GM21723 (cell line): ENCODE data around the gene CSNK1G3.

Experiments
- ATAC-seq: cut with Tn5 transposase; IDR thresholded peaks from one replicate; pipeline ENCODE4 v1.9.1; 2021; ENCODE audit warnings: mild to moderate bottlenecking, moderate library complexity; ENCODE audit not compliant: unreplicated experiment

Gene CSNK1G3

DNA sequence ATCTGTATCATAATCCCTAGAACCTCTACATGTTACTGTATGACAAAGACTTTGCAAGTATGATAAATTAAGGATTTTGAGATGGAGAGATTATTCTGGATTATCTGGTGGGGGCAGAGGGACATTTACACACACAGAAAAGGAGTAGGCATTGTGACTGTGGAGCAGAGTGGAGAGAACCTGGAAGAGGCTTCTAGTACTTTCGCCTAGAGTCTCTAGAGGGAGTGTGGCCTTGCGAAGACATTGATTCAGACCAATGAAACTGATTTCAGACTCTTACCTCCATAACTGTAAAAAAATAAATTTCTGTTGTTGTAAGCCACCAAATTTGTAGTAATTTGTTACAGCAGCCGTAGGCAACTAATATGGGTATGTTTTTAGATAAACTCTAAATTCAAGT lies 45.9 kb downstream of the CSNK1G3 start:
- ATAC-seq = no peak

DNA sequence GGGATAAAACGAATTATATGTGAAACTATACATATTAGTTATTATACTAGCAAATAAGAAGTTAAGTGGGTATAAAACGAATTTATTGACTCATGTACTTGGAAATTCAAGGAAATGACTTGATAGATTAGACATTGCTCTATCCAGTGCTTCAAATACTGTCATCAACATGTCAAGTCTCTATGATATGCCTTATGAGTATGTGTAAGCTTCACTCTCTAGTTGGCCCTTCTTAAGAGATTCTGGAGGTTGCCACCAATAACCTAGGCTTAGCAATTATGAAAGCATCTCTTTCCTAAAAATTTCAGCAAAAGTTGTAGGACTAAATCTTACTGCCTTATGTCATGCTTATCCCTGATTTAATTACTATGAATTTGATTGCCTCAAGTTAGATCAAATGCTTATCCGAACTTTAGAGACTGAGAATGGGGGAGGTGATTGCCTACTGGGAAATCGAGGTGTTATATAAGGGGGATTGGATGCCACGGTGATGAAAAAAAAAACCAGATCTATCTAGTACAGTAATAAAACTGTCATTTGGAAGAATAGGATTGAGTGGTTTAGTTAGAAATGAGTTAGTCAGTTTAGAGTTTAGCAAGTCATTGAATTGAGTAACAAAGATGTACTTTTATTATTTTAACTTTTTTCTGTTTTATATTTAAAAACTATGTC lies 46.9 kb downstream of the CSNK1G3 start:
- ATAC-seq = no peak

DNA sequence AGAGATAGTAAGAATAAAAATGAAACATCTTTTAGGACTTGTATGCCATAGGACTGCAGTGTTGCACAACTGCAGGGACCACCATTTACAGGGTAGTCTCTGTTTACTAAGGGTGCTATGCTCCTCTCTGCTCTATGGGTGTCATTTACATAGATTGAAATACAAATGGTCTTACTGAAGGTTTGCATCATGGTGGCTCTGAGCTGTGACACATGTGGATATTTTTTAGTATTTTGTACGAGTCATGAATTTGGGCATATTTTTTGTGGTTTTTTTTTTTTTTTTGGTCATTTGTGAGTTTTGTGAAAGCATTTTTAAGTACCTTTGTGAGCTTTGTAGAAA lies 47.4 kb downstream of the CSNK1G3 start:
- no peak for ATAC-seq

DNA sequence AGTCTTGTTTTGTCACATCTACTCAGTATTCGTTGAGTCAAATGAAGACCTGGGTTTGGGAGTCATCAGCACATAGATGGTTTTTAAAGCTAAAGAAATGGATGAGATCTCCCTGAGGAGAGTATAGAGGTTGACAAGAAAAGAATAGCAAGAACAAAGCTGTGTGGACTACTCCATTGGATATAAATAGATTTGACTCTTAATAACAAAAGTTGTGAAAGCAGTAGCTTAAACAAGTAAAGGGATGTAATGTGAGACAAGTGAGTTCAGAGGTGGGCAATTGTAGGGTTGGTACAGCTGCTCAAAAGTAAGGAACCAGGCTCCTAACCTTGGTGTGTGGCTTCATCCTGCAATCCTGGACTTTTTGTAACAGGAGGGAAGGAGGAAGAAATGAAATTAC lies 49.3 kb downstream of the CSNK1G3 start:
- ATAC-seq = no peak

DNA sequence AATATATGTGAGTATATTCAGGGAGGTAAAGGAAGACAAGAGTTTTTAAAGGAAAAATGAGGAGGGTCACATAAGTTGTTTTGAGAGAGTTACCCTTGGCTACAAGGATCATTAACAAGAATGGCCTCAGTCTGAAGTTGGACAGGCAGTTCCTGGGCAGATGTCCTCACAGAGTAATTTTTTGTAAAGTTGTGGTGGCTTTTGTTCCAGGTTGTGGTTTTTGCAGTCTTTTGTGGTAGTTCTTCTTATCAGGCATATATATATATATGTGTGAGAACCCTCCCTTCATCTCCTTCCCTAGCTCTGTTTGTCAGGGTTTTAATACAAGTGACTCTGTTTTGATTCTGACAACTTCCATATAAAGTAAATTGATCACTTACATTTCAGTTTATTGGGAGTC lies 60.0 kb downstream of the CSNK1G3 start:
- ATAC-seq = no peak

DNA sequence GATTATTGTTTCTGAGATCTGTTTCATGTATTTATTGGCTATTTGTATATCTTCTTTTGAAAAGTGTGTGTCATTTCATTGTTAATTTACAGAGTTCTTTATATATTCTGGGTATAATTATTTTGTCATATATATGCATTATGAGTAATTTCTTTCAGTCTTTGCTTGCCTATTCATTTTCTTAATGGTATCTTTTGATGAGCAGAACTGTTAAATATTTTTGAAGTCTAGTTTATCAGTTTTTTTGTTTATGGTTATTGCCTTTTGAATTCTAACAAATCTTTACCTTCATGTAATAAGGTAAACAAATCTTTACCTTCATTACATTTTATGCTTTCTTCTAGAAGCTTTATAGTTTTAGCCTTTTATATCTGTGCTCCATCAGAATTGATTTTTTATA lies 66.4 kb downstream of the CSNK1G3 start:
- ATAC-seq = no peak

DNA sequence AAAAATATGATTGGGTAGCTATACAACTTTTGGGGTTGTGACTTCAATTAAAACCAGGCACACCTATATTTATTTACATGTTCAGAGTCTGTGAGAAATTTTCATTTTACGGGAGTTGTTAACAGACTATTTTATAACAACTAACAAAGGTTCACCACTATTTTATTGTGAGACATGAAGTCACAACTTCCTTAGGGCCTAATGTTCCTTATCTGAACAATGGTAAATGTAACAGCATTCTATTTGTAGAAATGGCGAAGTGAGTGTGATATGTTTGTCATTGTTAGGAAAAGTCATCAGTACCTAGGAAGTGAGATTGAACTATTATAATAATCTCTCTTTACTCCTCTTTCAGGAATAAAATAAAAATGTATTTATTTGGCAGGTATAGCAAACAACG lies 67.4 kb downstream of the CSNK1G3 start:
- no peak for ATAC-seq

DNA sequence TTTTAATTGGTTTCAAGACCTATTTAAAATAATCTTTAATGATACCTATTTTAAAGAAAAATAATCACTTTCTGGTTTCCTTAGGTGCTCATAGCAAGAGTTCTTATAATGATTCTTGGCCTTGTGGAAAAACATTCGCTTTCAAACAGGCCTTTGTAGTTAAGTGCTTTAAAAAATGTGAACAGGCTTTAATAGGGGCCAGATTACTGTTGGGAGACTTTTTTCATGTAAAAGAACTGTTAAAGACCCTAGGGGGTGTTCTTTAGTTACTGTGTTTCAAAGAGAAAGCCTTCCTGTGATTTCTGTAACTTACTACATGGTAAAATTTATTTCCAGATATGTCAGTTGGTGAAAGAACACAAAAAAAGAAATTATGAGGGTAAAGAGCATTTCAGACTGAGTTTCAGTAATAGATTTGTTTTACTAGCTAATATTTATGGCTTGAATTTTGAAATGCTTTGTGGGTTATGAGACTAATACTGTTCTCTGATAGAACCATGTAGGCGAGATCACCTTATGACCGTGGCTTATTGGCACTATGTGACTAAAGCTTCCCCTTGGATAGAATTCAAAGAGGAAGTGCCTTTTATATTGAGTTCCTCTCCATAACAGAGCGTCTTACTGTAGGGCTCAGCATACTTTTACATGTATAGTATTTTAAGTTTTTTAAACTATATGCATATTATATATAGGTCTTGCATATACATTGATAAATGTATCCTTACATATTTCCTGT lies 70.7 kb downstream of the CSNK1G3 start:
- no peak for ATAC-seq

DNA sequence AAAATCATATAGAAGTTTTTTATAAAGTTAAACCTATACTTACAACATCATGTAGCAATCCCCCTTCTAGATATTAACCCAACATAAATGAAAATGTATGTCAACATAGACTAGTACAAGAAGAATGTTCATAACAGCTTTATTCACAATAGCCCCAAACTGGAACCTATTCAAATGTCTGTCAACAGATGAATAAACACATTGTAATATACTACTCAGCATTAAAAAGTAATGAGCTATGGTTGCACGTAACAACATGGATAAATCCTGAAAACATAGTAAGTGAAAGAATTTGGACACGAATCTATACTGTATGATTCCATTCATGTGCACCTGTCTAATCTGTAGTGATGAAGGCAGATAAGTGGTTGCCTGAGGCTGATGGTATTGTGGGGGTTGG lies 73.9 kb downstream of the CSNK1G3 start:
- ATAC-seq = no peak

DNA sequence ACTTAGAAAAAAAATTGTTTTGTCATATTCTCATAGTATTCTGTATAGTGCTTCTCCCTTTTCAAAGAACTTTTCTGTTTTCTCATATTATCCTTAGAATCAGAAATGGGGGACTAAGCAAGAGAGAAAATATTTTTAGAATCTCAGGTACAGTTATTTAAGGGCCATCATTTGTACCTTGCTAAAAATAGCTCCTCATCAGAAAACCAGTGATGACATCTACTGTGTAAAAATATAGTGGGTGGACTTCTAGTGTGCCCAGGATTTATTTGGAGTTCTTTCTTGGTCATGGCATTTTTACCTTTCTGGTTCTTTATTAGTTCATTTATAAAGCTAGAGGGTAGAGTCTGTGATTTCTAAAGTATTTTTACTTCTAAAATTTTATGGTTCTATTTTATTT lies 82.5 kb downstream of the CSNK1G3 start:
- no peak for ATAC-seq

DNA sequence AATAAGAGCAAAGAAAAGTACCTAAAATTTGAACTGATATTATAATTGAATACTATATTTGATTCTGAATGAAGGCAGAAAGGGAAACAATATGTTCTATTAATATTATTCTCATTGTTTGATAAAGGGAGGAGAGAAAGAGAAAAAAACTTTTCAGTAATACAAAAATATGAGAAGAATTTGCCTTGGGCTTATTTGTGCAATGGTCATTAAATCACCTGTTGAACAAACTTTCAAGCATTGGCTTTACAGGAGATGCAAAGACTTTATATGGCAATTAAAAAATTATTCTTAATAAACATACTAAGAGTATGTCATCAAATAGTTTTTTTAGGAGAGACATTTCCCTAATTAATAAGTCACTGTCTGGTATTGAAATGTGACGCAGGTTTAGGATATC lies 85.0 kb downstream of the CSNK1G3 start:
- no peak for ATAC-seq

DNA sequence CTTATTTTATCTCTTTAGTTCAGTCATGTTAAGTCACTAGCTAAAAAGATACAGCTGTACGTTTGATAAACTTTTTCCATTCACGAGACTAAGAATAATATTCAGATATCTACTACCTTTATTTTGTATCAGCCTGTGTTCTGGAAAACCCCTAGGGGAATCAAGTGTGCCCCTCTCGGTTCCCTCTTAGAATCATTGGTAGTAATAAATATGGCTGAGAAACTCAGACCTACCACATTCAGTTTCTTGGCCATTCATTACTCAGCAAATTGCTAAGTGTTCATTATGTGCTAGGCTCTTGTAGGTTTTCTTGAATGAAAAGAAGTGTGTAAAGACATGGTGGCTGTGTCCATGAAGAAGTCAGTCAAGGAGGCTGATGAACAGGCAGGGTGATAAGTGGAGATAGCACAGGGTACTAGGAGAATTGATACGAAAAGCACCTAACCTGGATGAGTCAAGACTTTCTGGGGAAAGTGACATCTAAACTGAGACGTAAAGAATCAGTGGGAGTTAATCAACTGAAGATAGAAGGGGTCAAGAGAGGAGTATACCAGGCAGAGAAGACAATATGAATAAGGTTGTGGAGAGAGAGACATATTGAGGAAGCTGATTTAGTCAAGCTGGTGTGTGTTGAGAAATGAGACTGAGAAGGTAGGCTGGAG lies 86.2 kb downstream of the CSNK1G3 start:
- no peak for ATAC-seq

DNA sequence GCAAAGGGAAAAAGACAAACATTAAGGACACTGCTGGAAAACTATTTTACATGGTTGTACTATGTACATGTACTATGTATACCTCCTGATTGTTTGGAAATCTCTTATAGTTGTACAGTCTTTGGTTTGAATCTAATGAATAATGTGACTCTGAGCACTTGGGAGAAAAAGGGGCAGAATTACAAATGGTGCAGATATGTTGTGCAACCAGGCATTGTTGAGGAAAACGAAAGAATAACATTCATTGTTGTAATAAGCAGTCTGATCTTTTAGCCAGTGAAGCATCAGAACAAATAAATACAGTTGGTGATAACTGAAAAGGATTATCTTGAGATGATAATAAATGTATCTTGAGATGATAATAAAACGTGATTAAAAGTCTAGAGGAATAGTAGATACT lies 87.2 kb downstream of the CSNK1G3 start:
- no peak for ATAC-seq

DNA sequence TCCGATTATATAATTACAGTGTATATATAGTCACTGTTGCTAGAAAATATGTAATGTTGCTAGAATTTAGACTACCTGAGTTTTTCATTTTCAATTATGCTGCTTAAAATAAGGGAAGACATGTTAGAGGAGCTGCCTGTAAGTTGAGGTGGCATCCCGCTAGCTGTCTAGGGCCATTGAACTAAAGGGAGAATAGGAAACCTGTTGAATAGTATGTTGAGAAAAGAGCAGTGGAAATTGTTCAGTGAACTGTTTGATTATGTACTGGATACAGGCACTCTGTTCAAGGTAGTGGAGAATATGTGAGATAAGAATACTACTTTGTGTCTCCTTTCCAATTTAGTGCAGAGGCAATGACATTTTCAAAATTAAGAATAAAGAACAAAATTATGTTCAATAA lies 89.6 kb downstream of the CSNK1G3 start:
- ATAC-seq = no peak

DNA sequence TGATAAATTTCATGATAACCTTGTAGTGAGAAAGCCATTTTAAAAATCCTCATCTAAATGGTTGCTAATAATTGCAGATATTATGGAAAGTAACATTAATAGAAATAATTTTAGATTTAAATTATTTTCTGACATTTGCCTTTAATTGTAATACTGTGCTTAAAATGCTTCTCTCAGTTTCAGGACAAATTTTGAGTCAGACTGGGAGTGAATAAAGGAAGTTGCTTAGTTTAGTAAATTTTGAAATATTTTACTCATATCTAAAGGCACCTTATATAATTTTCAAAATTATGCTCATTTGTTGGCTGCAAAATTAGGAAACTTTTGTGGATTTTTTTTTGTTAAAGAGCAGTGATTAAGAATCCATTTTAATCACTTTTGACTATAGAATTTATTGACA lies 93.8 kb downstream of the CSNK1G3 start:
- ATAC-seq = peak; percentile 69

DNA sequence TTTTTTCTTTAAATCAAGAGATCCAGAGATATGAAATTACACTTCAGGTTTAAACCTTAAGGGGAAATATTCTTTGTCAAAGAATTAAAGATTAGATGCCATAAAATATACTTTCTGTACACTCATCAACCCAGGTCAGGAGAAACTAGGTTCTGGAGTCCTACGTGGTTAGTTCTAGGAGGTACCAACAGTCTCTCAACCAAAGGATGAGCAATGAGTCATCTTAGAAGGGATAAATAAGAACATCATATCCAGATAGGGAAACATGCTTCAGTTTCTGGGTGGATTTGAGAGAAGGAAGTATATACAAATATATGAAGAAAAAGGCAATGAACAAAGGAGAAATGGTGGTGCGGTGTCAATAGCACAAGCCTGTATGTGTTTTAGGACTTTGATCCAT lies 98.2 kb downstream of the CSNK1G3 start:
- ATAC-seq = no peak

DNA sequence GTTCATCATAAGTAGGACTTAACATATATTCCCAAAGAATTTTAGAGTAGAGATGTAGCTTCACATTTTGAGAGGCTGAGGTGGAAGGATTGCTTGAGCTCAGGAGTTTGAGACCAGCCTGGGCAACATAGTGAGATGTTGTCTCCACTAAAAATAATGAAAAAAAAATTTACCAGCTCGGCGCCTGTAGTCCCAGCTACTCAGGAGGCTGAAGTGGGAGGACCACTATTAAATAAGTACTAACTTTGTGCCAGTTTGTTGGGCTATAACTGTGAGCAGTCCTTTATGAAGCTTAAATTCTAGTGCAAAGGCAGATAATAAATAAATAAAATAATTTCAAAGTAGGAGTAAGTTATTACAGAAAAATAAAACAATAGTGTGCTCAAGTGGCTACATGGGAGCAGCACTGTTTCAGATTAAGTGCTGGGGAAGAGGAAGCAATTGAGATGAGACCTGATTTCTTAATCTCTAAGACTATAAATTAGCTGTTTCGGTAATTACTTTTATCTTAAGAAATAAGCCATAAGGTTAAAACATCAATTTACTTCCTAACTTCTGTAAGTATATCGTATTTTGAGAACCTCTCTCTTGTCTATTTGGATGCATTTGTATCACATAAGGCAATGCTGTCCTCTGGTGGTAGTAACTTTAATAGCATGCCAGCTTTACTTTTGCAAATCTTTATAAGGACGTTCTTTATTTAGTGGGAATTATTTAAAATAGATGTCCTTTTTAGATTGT lies 98.9 kb downstream of the CSNK1G3 start:
- ATAC-seq = peak; percentile 75

DNA sequence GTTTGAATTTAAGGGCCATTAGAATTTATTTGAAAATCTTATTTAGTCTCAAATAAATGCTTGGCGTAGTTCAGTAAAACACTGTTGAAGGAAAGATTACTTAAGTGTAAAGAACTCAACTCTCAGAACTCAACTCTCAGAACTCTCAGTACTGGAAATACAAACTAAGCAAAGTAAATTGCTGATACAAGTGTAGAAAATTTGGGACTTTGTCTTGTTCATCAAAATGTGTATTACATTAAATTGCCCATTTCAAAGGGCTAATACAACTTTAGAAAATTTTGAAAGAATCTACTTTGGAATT lies 99.4 kb downstream of the CSNK1G3 start:
- peak; percentile 23 for ATAC-seq

DNA sequence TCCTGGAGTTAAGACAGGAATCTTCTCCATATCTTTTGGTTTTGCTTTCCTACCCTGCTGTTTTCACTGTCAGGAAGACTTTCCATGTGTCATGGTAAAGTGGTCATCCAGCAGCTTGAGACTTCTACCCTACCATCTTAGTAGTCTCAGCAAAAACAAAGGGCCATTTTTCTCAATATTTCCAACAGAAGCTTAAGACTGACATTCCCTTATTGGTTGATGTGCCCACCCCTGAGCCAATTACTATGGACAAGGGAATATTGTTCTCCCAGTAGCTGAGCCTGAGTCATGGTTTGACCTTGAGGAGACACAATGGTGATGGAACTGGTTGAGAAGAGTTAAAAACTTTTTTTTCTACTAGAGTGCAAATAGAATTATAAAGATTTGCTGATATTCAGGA lies 105.6 kb downstream of the CSNK1G3 start:
- no peak for ATAC-seq

DNA sequence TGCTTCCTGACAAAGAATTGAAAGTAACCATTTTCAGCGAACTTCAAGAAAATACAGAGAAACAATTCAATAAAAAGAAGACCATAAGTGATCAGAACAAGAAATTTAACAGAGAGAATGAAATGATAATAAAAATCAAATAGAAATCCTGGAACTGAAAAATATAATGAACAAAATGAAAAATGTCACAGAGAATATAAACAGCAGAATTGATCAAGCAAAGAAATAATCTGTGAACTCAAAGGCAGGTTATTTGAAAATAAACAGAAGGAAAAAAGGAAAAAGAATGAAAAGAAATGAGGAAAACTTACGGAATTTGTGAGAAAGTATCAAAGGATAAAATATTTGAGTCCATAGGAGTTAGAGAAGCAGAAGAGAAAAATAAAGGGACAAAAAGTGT lies 114.1 kb downstream of the CSNK1G3 start:
- no peak for ATAC-seq

DNA sequence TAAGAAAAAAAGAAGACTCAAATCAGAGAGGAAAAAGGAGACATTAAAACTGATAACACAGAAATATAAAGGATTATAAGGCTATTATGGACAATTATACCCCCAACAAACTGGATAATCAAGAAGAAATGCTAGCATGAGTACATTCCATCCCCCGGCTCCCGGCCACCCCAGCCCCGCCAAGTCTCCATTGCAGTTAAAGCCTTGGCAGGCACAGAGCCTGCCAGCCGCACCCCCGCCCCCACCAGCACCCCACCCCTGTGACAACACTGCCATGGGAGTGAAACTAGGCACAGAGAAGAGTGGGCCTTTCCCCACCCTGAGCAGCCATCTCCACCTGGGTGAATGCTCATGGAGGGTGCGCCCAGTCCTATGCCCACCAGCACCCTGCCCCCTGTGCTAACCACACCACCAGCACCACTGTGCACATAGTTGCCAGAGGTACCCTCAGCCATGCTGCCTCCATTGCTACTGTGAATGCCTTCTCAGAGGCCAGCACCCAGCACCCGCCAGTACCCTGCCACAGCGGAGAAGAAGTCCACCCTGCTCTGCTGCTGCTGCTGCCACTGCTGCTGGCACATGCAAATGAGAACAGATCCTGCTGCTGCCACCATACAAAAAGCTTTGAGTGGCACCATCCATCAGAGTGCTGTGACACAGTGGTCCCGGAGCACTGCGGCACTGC lies 117.0 kb downstream of the CSNK1G3 start:
- ATAC-seq = no peak
